Measurements from ENCODE around the gene RAB22A.

The RAB22A gene

GRCh38 chr20:58330687-58331086 is 21.2 kb downstream of the RAB22A start:
- Histone ChIP-seq H3K27ac (ENCODE audit: low read length) (no peak overlapping the region), H3K4me1 (ENCODE audit: insufficient read depth, low read length) (no peaks in the 10 kb centered on the region), H3K4me2 (ENCODE audit: insufficient read depth, low read length) (no peak overlapping the region), H3K27me3 (ENCODE audit: insufficient read depth, low read length, poor library complexity) (no peaks in the 10 kb centered on the region), H4K20me1 (ENCODE audit: insufficient read depth, low read length) (peaks cover 43% of the 10 kb centered on the region), H3K79me2 (ENCODE audit: insufficient read depth, low read length) (peaks cover 80% of the 10 kb centered on the region), H3K9me3 (ENCODE audit: insufficient read depth, low read length, severe bottlenecking) (no peaks in the 10 kb centered on the region), H3K36me3 (ENCODE audit: insufficient read depth, low read length) (peaks cover 13% of the 10 kb centered on the region; the same call in 1 of the 2 replicates), H3K9ac (ENCODE audit: low read depth, low read length) (no peak overlapping the region), H3K4me3 (ENCODE audit: low read depth in 1 of 2, low read length in 2 of 2) (no peak overlapping the region), H2AFZ (ENCODE audit: low read depth, low read length) (no peak overlapping the region)
- no peak for ATAC-seq (ENCODE audit: insufficient read depth, low read depth)
- no peak for DNase-seq
- TF ChIP-seq EZH2 (IDR thresholded peaks at IDR 0.05; ENCODE audit: borderline replicate concordance, low read depth, low read length, severe bottlenecking) (no peak), CTCF (IDR thresholded peaks at IDR 0.05; ENCODE audit: borderline replicate concordance, extremely low read depth, low read length, poor library complexity, severe bottlenecking) (no peak)

- no peaks in the 10 kb centered on the region for H3K4me1 ChIP-seq (ENCODE audit: insufficient read depth, low read length)
- H2AFZ ChIP-seq (ENCODE audit: low read depth, low read length): no peak overlapping the region
- no peaks in the 10 kb centered on the region for H3K9me3 ChIP-seq (ENCODE audit: insufficient read depth, low read length, severe bottlenecking)
- no peak overlapping the region for H3K4me2 ChIP-seq (ENCODE audit: insufficient read depth, low read length)
- TF ChIP-seq CTCF (IDR thresholded peaks at IDR 0.05; ENCODE audit: borderline replicate concordance, extremely low read depth, low read length, poor library complexity, severe bottlenecking): no peak
- TF ChIP-seq EZH2 (IDR thresholded peaks at IDR 0.05; ENCODE audit: borderline replicate concordance, low read depth, low read length, severe bottlenecking): no peak
- peaks cover 13% of the 10 kb centered on the region; the same call in 1 of the 2 replicates for H3K36me3 ChIP-seq (ENCODE audit: insufficient read depth, low read length)
- no peaks in the 10 kb centered on the region for H3K27me3 ChIP-seq (ENCODE audit: insufficient read depth, low read length, poor library complexity)
- no peak overlapping the region for H3K27ac ChIP-seq (ENCODE audit: low read length)
- H4K20me1 ChIP-seq (ENCODE audit: insufficient read depth, low read length): peaks cover 41% of the 10 kb centered on the region
- ATAC-seq (ENCODE audit: insufficient read depth, low read depth) (no peak), DNase-seq (no peak)
- H3K4me3 ChIP-seq (ENCODE audit: low read depth in 1 of 2, low read length in 2 of 2): no peak overlapping the region
- H3K9ac ChIP-seq (ENCODE audit: low read depth, low read length): no peak overlapping the region
- peaks cover 75% of the 10 kb centered on the region for H3K79me2 ChIP-seq (ENCODE audit: insufficient read depth, low read length)
These were observed 22.5 kb downstream of the RAB22A start for GRCh38 chr20:58331961-58332551.

- H3K4me3 ChIP-seq (ENCODE audit: low read depth in 1 of 2, low read length in 2 of 2): no peak overlapping the region
- no peaks in the 10 kb centered on the region for H3K27me3 ChIP-seq (ENCODE audit: insufficient read depth, low read length, poor library complexity)
- no peak overlapping the region for H3K9ac ChIP-seq (ENCODE audit: low read depth, low read length)
- no peak for TF ChIP-seq EZH2 (IDR thresholded peaks at IDR 0.05; ENCODE audit: borderline replicate concordance, low read depth, low read length, severe bottlenecking)
- no peak for TF ChIP-seq CTCF (IDR thresholded peaks at IDR 0.05; ENCODE audit: borderline replicate concordance, extremely low read depth, low read length, poor library complexity, severe bottlenecking)
- ATAC-seq (ENCODE audit: insufficient read depth, low read depth) (no peak), DNase-seq (no peak)
- peaks cover 30% of the 10 kb centered on the region; the same call in 1 of the 2 replicates for H4K20me1 ChIP-seq (ENCODE audit: insufficient read depth, low read length)
- peaks cover 47% of the 10 kb centered on the region for H3K79me2 ChIP-seq (ENCODE audit: insufficient read depth, low read length)
- peaks cover 18% of the 10 kb centered on the region for H3K36me3 ChIP-seq (ENCODE audit: insufficient read depth, low read length)
- H3K9me3 ChIP-seq (ENCODE audit: insufficient read depth, low read length, severe bottlenecking): no peaks in the 10 kb centered on the region
- H3K4me1 ChIP-seq (ENCODE audit: insufficient read depth, low read length): no peaks in the 10 kb centered on the region
- no peak overlapping the region for H3K4me2 ChIP-seq (ENCODE audit: insufficient read depth, low read length)
- H3K27ac ChIP-seq (ENCODE audit: low read length): no peak overlapping the region
- no peak overlapping the region for H2AFZ ChIP-seq (ENCODE audit: low read depth, low read length)
These were observed 30.2 kb downstream of the RAB22A start for GRCh38 chr20:58339741-58340140.

Measured in DND-41 (cell line).